Kasumi-1 (cell line): ENCODE results near the gene NSL1.
A peak's percentile ranks its signal among the peaks of the same experiment; 100 is the strongest.
"Not testable (repeated sequence)": the region's sequence is repeated elsewhere in the genome, so short reads cannot be mapped to it uniquely, and the experiment has no call there.

Source experiments
- DNase-seq, 2 experiments: peaks; one replicate each; lab custom pipeline; 2025; lab: John Stamatoyannopoulos, UW

The NSL1 gene

DNA sequence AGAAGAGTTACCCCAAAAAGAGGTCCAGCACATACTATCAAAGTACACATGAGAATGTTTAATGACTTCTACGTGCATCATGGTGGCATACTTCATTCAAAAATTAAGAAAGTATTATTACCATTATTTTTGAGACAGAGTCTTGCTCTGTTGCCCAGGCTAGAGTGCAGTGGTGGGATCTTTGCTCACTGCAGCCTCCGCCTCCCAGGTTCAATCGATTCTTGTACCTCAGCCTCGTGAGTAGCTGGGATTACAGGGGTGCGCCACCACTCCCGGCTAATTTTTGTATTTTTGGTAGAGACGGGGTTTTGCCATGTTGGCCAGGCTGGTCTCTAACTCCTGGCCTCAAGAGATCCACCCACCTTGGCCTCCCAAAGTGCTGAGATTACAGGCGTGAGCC, 79.6 kb downstream of the NSL1 start:
- not testable (repeated sequence) for DNase-seq

- DNase-seq = no peak
These were observed 81.0 kb downstream of the NSL1 start for GRCh38 chr1:212710566-212710965.

- DNase-seq = no peak
These were observed 87.5 kb downstream of the NSL1 start for GRCh38 chr1:212703991-212704564.

GRCh38 chr1:212702672-212703071, 88.9 kb downstream of the NSL1 start:
- DNase-seq = no peak

DNA sequence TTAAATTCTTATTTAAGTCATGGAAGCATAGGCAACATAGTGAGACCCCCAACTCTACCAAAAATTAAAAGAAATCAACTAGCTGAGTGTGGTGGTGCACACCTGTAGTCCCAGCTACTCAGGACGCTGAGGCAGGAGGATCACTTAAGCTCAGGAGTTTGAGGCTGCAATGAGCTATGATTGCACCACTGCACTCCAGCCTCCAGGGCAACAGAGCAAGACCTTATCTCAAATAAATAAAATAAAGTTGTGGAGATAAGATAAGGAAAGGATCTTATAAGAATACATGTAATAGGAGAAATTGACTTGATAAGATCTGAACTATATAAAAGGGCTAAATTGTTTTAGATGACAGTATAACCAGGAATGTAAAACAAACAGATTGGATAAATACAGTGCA, 89.7 kb downstream of the NSL1 start:
- no peak for DNase-seq

- DNase-seq = peak in 1 of 2 experiments; percentile 17
These were observed 90.4 kb downstream of the NSL1 start for GRCh38 chr1:212700892-212701819.

- no peak for DNase-seq
These were observed 91.2 kb downstream of the NSL1 start for GRCh38 chr1:212700223-212700891.

- no peak for DNase-seq
These were observed 91.9 kb downstream of the NSL1 start, which contains the start of gene BATF3 for GRCh38 chr1:212699625-212700222. BATF3 (minus strand) TSS chr1:212699840; CDS start chr1:212699762, 78 bp downstream.

- DNase-seq = peak; percentile 42 to 51
These were observed 92.4 kb downstream of the NSL1 start for GRCh38 chr1:212699104-212699624.

DNA sequence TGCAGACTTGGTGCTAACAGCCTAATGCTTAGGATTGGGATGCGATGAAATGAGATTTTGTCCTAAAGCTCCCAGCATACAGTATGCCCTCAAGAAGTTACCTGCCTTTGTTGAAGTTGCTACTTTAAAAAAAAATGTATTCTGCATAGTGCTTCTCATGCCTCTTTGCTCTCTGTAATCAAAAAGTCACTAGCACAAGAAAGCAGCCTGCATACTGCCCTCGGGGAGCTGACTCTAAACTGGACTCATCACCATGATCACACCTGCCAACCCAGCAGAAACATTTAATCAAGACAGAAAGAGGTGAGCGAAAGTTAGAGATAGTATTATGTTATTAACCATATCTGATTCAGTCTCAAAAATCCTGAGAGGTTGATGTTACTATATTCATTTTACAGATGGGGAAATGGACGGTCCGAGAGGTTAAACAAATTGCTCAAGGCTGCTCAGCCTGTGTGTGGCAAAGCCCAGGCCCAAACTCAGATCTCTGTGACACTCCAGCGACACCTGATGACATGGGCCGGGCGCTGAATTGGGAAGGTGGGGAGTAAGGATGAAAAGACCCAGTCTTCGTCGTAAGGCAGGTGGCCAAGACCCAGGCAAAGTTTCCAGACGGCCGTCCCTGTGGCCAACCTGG, 93.0 kb downstream of the NSL1 start:
- DNase-seq = no peak

DNA sequence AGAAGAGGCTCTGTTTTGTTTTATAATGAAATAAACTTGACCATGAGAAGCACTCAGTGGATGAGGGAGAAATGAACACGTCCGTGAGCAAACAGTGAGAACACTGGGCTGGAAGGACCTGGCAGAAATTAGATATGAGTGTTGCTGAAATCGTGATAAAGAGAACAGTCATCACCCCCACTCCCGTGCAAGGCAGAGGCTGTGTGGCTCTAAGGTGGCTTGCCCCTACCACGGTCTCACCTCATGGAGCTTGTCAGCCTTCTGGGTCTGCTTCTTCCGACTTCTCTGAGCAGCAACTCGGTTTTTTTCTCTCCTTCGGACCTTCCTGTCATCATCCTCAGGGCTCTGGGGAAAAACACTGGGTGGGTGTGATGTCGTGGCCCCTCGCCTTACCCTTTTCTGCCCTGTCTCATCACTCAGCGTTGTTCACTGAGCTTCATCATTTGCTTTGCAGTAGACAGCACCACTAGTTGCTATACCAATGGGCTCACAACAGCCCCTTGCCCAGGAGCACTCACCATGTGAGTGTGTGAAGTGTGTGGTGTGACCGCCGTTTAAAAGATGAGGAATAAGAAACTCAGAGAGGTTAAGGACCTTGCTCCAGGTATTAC, 94.8 kb downstream of the NSL1 start:
- no peak for DNase-seq

DNA sequence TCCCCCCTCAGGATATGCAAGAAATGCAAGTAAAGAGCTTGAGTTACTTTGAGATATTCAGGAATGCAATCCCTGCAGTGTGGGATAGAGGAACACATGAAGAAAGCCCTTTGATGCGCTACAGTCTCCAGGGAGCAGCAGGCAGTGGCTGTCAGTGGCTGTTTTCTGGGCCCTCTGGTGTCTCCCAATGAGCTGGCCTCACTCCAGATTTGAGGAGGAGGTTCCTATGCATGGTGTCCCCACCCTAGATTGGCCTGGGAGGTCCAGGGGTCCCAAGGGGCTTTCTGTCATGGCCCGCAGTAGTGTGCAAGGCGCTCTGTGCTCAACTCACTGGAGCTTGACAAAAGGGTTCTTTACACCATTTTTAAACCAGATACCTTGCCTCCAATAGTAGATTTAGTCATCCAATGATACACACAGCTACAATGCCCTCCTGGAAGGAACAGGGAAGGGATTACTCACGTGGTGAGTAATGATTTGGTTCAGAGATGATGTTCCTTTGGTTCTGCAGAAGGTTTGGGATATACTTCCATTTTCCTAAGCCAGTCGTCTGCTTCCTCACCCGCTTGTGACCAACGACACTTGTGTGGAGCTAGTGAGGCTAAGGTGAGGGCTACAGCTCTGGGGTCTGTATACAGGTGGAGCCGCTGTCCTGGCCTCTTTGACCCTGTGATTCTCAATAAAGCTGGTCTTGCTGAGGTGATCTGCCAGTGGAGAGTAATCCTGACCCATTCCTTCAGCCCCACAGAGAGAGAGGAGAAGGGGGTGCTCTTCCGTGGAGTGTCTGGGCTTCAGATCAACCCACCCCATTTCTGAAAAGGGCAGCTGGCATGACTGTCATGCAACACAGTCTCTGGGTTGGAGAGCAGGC, 98.6 kb downstream of the NSL1 start:
- no peak for DNase-seq

DNA sequence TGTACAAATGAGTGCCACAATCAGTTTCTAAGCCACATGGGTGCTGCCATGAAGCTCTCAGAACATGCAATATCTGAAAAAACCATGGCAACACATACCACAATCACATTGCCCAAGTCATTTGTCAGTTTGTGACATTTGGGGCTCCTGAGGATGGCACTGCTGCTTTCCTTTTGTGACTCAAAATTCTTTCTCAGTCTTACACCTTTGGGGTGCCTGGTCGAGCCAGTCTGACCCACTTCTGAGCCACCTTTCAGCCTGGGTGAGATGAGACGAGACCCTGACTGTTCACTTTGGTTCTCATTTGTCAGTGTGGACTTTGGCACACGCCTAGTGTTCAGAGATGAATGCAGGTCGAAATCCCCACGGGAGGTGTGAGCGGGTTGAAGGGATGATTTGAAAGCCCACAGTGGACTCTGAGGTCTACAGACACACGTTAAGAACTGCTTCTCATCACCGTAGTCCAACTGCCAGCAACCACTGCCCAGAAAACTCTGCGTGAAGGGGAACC, 100.0 kb downstream of the NSL1 start:
- DNase-seq = no peak

GRCh38 chr1:212690816-212691403, 100.7 kb downstream of the NSL1 start:
- no peak for DNase-seq

GRCh38 chr1:212689758-212690529, 101.6 kb downstream of the NSL1 start:
- DNase-seq = no peak

GRCh38 chr1:212689196-212689725, 102.3 kb downstream of the NSL1 start:
- DNase-seq = no peak

DNA sequence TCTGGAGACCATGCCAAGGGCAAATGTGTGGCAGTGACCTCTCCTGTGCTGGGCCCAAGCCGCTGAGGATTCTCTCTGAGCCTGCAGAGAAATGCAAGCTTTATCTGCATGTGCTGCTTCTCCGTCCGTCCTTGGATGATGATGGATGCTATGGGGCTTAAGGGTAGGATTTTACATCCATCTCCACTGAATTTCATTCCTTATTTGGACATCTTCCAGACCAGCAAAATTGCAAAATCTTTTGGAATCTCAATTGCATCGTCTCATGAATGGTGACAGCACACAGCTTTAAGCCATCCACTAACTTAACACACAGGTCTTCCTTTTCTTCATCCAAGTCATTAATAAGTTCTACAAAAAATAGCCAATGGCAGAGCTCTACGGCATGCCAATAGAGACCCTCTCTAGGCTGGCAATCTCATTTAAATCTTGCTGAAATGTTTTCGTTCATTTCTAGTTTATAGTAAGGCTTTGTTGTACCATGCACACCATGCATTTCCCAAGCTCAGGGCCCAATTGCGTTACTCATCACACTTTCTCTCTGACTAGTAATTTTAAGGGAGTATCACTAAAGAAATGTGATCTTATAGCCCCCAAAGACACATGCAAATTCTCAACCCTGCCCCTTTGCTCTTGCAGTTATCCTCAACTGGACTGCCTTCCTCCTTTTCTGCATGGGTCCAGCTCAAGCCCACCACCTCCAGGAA, 103.1 kb downstream of the NSL1 start:
- DNase-seq = no peak

GRCh38 chr1:212687811-212688210, 103.8 kb downstream of the NSL1 start:
- DNase-seq = no peak
